Measurements from ENCODE around the gene SEMA3G.

Gene SEMA3G

DNA sequence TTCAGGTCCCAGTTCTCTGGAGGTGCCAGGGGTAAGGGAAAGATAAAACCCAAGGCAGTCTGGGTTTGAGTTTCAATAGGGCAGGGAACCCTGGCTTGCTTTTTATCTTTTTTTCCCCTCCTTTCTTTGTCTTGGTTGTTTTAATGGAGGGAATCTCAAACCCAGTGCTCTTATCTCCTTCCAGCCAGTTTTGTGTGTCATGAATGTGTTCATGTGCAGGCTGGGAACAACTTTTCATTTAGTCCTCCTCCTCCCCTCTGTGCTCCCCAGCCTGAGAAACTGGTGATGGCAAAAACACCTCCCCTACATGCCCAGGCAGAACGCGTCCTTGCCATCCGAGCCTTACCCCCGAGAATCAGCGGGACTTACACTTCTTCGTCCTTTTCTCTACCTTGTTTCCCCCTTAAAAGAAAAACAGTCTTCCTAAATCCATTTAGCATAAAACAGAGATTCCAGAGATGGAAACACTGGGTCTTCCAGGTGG, 10.9 kb downstream of the SEMA3G start:
- Histone ChIP-seq H3K9ac (no peak overlapping the region), H3K36me3 (ENCODE audit: control insufficient read depth, insufficient read depth, low read length) (no peaks in the 10 kb centered on the region), H3K4me3 (ENCODE audit: low read depth, low read length) (no peak overlapping the region), H2AFZ (no peak overlapping the region), H3K79me2 (no peaks in the 10 kb centered on the region), H3K27me3 (ENCODE audit: control insufficient read depth, insufficient read depth, low read length) (no peaks in the 10 kb centered on the region), H3K4me1 (peaks cover 4% of the 10 kb centered on the region), H3K27ac (no peak overlapping the region), H3K9me3 (ENCODE audit: control insufficient read depth, low read length) (no peaks in the 10 kb centered on the region), H3K4me2 (ENCODE audit: low read length) (no peak overlapping the region)
- TF ChIP-seq, protein P1, sequence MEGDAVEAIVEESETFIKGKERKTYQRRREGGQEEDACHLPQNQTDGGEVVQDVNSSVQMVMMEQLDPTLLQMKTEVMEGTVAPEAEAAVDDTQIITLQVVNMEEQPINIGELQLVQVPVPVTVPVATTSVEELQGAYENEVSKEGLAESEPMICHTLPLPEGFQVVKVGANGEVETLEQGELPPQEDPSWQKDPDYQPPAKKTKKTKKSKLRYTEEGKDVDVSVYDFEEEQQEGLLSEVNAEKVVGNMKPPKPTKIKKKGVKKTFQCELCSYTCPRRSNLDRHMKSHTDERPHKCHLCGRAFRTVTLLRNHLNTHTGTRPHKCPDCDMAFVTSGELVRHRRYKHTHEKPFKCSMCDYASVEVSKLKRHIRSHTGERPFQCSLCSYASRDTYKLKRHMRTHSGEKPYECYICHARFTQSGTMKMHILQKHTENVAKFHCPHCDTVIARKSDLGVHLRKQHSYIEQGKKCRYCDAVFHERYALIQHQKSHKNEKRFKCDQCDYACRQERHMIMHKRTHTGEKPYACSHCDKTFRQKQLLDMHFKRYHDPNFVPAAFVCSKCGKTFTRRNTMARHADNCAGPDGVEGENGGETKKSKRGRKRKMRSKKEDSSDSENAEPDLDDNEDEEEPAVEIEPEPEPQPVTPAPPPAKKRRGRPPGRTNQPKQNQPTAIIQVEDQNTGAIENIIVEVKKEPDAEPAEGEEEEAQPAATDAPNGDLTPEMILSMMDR (IDR thresholded peaks at IDR 0.05) = no peak

DNA sequence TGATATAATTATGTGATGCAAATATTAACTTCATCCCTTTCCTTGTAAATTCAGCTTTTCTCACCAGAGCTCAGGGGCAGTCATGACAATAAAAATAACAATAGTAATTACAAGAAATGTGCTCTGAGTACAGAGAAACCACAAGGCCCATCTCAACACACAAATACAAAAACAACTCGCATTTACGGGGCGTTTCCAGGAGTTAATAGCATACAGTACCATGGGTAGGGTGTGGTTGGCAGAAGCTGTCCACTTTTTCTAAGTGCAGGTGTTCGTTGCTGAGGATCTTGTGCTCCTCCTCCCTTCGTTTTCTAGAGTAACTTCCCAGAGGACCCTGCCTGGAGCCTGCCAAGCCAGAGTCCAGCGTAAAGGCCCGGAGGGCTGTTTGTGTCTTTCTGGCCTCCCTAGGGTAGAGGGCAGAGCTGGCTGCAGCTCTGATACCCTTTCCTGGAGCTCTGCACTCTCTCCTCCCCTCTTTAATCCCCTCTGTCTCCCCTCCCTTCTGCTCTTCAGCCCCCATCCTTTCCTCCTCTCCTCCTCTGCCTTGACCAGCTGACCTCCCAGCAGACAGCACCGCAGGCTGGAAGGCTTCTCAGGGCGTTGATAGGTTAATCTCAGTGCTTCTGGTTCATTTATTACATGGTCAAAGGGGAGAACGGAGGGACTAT, 11.4 kb downstream of the SEMA3G start:
- Histone ChIP-seq H3K4me3 (ENCODE audit: low read depth, low read length) (no peak overlapping the region), H3K4me1 (peaks cover 4% of the 10 kb centered on the region), H3K27ac (no peak overlapping the region), H3K79me2 (no peaks in the 10 kb centered on the region), H3K4me2 (ENCODE audit: low read length) (no peak overlapping the region), H2AFZ (no peak overlapping the region), H3K36me3 (ENCODE audit: control insufficient read depth, insufficient read depth, low read length) (no peaks in the 10 kb centered on the region), H3K27me3 (ENCODE audit: control insufficient read depth, insufficient read depth, low read length) (no peaks in the 10 kb centered on the region), H3K9me3 (ENCODE audit: control insufficient read depth, low read length) (no peaks in the 10 kb centered on the region), H3K9ac (no peak overlapping the region)
- TF ChIP-seq, protein P1 (IDR thresholded peaks at IDR 0.05) = no peak

DNA sequence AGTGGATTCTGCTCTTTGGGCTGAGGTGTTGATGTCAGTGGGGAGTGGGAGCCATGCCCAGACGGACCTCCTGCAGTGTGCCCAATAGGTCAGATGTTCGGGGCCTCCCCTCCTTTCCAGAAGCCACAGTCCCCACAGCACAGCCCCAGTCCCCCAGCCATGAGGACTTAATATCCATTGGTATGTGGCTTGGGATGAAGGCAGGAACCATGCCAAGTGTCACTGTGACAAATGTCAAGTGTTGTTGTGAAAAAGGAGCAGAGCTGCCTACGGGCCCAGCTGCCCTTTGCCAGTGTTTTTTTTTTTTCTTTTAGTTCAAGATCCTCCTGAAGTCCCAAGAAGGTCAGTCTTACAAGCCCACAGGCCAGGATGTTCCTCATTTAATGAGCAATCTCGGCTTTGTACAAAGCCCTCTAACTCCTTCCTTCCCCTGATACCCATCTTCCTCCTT, 12.2 kb downstream of the SEMA3G start:
- peaks cover 4% of the 10 kb centered on the region for H3K4me1 ChIP-seq
- H3K36me3 ChIP-seq (ENCODE audit: control insufficient read depth, insufficient read depth, low read length) = no peaks in the 10 kb centered on the region
- no peak overlapping the region for H3K4me2 ChIP-seq (ENCODE audit: low read length)
- H3K79me2 ChIP-seq = no peaks in the 10 kb centered on the region
- H3K4me3 ChIP-seq (ENCODE audit: low read depth, low read length) = no peak overlapping the region
- no peak overlapping the region for H3K9ac ChIP-seq
- no peaks in the 10 kb centered on the region for H3K9me3 ChIP-seq (ENCODE audit: control insufficient read depth, low read length)
- TF ChIP-seq, protein P1 (IDR thresholded peaks at IDR 0.05) = no peak
- no peak overlapping the region for H2AFZ ChIP-seq
- H3K27ac ChIP-seq = no peak overlapping the region
- no peaks in the 10 kb centered on the region for H3K27me3 ChIP-seq (ENCODE audit: control insufficient read depth, insufficient read depth, low read length)

DNA sequence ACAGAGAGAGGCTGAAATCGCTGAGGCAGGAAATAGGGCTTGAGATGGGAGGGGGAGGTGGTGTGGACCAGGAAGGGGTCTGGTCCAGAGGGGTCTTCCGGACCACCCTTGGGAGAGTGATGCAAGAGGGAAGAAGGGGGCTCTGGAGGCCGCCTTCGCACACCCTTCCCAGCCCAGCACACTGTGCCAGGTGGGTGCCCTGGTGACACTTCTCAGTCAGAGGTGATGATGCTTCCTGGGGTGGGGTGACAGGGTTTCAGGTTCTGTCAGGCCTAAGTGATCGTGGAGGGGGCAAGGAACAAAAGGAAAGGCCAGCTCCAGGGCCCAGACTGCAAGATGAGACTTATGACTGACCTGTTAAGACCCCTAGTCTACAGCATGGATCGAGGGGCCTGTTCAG, 12.7 kb downstream of the SEMA3G start:
- Histone ChIP-seq H3K27me3 (ENCODE audit: control insufficient read depth, insufficient read depth, low read length) (no peaks in the 10 kb centered on the region), H3K9ac (no peak overlapping the region), H3K79me2 (no peaks in the 10 kb centered on the region), H3K36me3 (ENCODE audit: control insufficient read depth, insufficient read depth, low read length) (no peaks in the 10 kb centered on the region), H3K4me3 (ENCODE audit: low read depth, low read length) (no peak overlapping the region), H3K27ac (no peak overlapping the region), H3K4me1 (peaks cover 4% of the 10 kb centered on the region), H3K9me3 (ENCODE audit: control insufficient read depth, low read length) (no peaks in the 10 kb centered on the region), H3K4me2 (ENCODE audit: low read length) (no peak overlapping the region), H2AFZ (no peak overlapping the region)
- TF ChIP-seq, protein P1 (IDR thresholded peaks at IDR 0.05) = no peak
